ENCODE measurements around the gene KIAA1328.

- TF ChIP-seq, protein P1, sequence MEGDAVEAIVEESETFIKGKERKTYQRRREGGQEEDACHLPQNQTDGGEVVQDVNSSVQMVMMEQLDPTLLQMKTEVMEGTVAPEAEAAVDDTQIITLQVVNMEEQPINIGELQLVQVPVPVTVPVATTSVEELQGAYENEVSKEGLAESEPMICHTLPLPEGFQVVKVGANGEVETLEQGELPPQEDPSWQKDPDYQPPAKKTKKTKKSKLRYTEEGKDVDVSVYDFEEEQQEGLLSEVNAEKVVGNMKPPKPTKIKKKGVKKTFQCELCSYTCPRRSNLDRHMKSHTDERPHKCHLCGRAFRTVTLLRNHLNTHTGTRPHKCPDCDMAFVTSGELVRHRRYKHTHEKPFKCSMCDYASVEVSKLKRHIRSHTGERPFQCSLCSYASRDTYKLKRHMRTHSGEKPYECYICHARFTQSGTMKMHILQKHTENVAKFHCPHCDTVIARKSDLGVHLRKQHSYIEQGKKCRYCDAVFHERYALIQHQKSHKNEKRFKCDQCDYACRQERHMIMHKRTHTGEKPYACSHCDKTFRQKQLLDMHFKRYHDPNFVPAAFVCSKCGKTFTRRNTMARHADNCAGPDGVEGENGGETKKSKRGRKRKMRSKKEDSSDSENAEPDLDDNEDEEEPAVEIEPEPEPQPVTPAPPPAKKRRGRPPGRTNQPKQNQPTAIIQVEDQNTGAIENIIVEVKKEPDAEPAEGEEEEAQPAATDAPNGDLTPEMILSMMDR (IDR thresholded peaks at IDR 0.05) = no peak
- no peak for TF ChIP-seq POLR2A (IDR thresholded peaks at IDR 0.05)
Measured at GRCh38 chr18:37243741-37244140, 414.8 kb downstream of the KIAA1328 start.

Measured in lower leg skin (tissue), 3 donors.